SU-DHL-6 (cell line): ENCODE measurements around the gene ERVV-1.

ENCODE experiments used
- H2AFZ ChIP-seq: fragments of 200-600 bp; sonication (generic); 2 replicates; pipeline ENCODE4 v1.6.1; 2014; ENCODE audit warnings: low read depth, mild to moderate bottlenecking, moderate library complexity, mixed read lengths, antibody characterized with exemption, low read length; ENCODE audit not compliant: severe bottlenecking
- H3F3A ChIP-seq: fragments of 200-600 bp; shearing (Covaris generic); 2 replicates; pipeline ENCODE4 v1.6.0; 2016; ENCODE audit warnings: antibody characterized with exemption, mild to moderate bottlenecking; ENCODE audit not compliant: insufficient read depth
- H3K27ac ChIP-seq: fragments of 200-600 bp; sonication (generic); 2 replicates; pipeline ENCODE4 v1.5.1; 2016; ENCODE audit warnings: low read depth, mild to moderate bottlenecking, low read length, moderate library complexity, mixed read lengths
- H3K27me3 ChIP-seq: fragments of 200-600 bp; sonication (generic), shearing (Covaris generic); 2 replicates; pipeline ENCODE4 v1.6.0; 2014; ENCODE audit warnings: mild to moderate bottlenecking, low read length
- H3K36me3 ChIP-seq: fragments of 200-600 bp; sonication (generic); 2 replicates; pipeline ENCODE4 v1.6.1; 2014; ENCODE audit warnings: mild to moderate bottlenecking, low read length, mixed read lengths
- H3K4me2 ChIP-seq: fragments of 300-600, 200-600 bp; shearing (Covaris generic), sonication (generic); 2 replicates; pipeline ENCODE4 v1.6.0; 2014; ENCODE audit warnings: low read length, low read depth, mild to moderate bottlenecking; ENCODE audit not compliant: poor library complexity, severe bottlenecking
- H3K4me3 ChIP-seq: fragments of 200-600 bp; sonication (generic); 2 replicates; pipeline ENCODE4 v1.5.1; 2014; ENCODE audit warnings: antibody characterized with exemption, low read length, mild to moderate bottlenecking, mixed read lengths; ENCODE audit not compliant: insufficient read depth, poor library complexity, severe bottlenecking
- H3K79me2 ChIP-seq: fragments of 200-600 bp; sonication (generic); 2 replicates; pipeline ENCODE4 v1.6.1; 2014; ENCODE audit warnings: mild to moderate bottlenecking, low read length, moderate library complexity; ENCODE audit not compliant: insufficient read depth
- H3K9ac ChIP-seq: fragments of 200-600 bp; sonication (generic); 2 replicates; pipeline ENCODE4 v1.7.0; 2014; ENCODE audit warnings: mild to moderate bottlenecking, low read length
- H3K9me2 ChIP-seq: fragments of 200-600 bp; sonication (generic); replicated peaks from 2 replicates; pipeline ENCODE4 v1.6.1; 2014; ENCODE audit warnings: low read length; ENCODE audit not compliant: insufficient read depth
- H3K9me3 ChIP-seq: fragments of 200-600 bp; sonication (generic); 2 replicates; pipeline ENCODE4 v1.6.1; 2014; ENCODE audit warnings: low read length, mixed read lengths; ENCODE audit not compliant: insufficient read depth
- H4K20me1 ChIP-seq: fragments of 200-600 bp; sonication (generic); 2 replicates; pipeline ENCODE4 v1.6.1; 2014; ENCODE audit warnings: low read depth, mild to moderate bottlenecking, antibody characterized with exemption, low read length, moderate library complexity, mixed read lengths
- EZH2phosphoT487 ChIP-seq: fragments of 200-600 bp; sonication (generic), shearing (Covaris generic); conservative IDR thresholded peaks from 2 replicates; pipeline ENCODE4 v1.6.1; 2018; ENCODE audit warnings: mild to moderate bottlenecking, antibody characterized with exemption, low read length, moderate library complexity, mixed read lengths
- TF ChIP-seq, protein P1 (sequence below): fragments of 200-600 bp; sonication (generic); IDR thresholded peaks from one replicate; pipeline ENCODE4 v1.5.1; 2017; ENCODE audit warnings: antibody characterized with exemption, mild to moderate bottlenecking, low read length, moderate library complexity; ENCODE audit not compliant: insufficient read depth, poor library complexity, severe bottlenecking

ERVV-1 gene

DNA sequence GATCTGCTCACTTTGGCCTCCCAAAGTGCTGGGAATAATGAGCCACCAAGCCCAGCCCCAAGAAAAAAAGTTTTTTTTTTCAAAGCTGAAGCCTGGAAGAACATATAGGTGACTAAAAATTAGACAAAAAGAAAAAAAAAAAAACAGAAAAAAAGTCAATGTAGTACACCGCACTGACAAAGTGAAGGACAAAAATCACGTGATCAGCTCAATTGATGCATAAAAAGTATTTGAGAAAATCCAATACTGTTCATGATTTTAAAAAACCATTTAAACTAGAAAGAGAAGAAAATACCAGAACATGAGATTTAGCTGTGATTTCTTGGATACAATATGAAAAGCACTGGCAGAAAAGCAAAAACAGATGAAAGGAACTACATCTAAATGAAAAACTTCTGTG lies 20.3 kb downstream of the ERVV-1 start:
- Histone ChIP-seq H3K36me3 (no peaks in the 10 kb centered on the region), H3K27me3 (no peaks in the 10 kb centered on the region), H3K9me2 (no peaks in the 10 kb centered on the region), H3K79me2 (no peaks in the 10 kb centered on the region), H3F3A (no peaks in the 10 kb centered on the region), H3K9me3 (no peaks in the 10 kb centered on the region), H2AFZ (no peak overlapping the region), H3K4me2 (no peak overlapping the region), H3K4me3 (no peak overlapping the region), H3K27ac (no peak overlapping the region), H4K20me1 (no peaks in the 10 kb centered on the region), H3K9ac (no peak overlapping the region)
- TF ChIP-seq, protein P1, sequence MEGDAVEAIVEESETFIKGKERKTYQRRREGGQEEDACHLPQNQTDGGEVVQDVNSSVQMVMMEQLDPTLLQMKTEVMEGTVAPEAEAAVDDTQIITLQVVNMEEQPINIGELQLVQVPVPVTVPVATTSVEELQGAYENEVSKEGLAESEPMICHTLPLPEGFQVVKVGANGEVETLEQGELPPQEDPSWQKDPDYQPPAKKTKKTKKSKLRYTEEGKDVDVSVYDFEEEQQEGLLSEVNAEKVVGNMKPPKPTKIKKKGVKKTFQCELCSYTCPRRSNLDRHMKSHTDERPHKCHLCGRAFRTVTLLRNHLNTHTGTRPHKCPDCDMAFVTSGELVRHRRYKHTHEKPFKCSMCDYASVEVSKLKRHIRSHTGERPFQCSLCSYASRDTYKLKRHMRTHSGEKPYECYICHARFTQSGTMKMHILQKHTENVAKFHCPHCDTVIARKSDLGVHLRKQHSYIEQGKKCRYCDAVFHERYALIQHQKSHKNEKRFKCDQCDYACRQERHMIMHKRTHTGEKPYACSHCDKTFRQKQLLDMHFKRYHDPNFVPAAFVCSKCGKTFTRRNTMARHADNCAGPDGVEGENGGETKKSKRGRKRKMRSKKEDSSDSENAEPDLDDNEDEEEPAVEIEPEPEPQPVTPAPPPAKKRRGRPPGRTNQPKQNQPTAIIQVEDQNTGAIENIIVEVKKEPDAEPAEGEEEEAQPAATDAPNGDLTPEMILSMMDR, result no peak
- TF ChIP-seq EZH2phosphoT487, result no peak

DNA sequence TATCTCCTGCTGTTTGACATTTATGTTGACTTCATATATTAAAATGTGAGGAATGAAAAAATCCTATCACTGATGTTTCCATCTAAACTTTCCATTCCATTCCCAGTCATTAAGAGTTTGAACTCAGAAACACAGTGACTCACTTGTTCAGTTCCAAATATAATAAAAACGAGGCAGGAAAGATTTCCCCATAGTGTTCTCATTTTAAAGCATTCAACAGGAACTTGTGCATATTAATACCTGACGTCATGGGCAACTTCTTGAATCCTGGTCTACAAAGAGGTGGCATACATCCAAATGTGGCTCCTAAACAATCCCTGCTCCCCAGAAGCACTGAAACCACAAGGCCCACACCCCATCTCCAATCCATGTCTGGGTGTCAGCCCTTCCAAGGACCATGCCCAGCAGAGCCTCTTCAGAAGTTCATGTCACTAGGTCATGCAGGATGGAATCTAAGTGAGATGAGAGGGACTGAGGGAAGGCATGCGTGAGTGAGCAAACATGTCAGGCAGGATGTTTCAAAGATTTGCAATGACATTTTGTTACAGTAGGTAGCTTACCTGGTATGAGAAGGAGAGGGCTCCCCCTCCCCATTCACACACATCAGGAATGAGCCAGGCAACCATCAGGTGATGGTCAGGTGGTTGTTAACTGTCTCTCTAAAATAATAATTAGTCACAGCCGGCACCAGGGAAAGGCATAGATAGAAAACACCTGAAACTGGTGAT lies 21.4 kb downstream of the ERVV-1 start:
- Histone ChIP-seq H3K79me2 (no peaks in the 10 kb centered on the region), H3K9ac (no peak overlapping the region), H3K9me2 (no peaks in the 10 kb centered on the region), H3F3A (no peaks in the 10 kb centered on the region), H4K20me1 (no peaks in the 10 kb centered on the region), H3K27me3 (no peaks in the 10 kb centered on the region), H2AFZ (no peak overlapping the region), H3K4me2 (no peak overlapping the region), H3K4me3 (no peak overlapping the region), H3K36me3 (no peaks in the 10 kb centered on the region), H3K9me3 (no peaks in the 10 kb centered on the region), H3K27ac (no peak overlapping the region)
- TF ChIP-seq, protein P1, result no peak
- no peak for TF ChIP-seq EZH2phosphoT487

DNA sequence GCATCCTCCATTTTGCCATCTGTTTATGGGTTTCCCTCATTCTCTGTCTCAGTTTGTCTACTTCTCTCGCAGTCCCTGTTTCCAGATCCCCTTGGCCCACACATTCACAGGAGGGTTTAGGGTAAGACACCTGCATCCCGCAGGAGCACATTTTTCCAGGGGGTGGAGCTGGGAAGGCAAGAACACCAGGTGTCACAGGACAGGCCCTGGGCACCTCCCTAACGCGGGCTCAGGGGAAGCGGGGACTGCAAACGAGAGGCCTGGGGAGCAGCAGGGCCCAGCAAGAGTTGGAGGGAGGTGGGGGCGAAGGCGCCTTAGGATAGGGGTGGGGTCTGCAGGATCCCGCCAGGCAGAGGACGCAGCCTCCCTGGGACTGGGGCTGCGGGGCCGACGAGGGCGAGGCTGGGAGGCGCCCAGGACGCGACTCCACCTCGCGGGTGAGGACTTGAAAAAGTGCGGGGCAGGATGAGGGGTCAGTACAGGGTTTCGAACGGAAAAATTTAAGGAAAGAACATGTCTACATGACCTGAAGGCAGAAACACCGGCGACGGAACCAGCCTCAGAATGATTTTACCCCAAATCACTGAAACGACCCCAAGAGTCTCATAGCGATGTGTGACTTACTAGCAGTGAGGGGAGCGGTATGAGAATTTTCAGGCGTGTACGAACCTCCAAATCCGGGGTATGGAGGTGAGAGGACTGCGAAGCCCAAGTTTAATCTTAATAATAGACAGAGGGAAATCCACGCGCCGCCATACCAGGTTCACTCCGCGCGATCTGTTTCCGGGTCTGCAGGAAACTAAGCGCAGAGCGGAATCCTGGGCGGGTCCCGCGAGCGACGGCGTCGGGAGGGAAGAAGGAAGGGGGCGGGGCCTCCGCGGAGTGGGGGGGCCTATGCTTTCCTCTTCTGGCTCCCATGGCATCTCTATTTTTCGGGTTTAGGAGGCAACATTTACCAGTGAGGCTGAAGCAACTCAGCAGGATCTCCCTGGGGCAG lies 23.7 kb downstream of the ERVV-1 start:
- H3K79me2 ChIP-seq, result no peaks in the 10 kb centered on the region
- no peak overlapping the region for H3K27ac ChIP-seq
- TF ChIP-seq, protein P1, result no peak
- no peak for TF ChIP-seq EZH2phosphoT487
- no peaks in the 10 kb centered on the region for H4K20me1 ChIP-seq
- H3K4me3 ChIP-seq, result no peak overlapping the region
- H3K4me2 ChIP-seq, result no peak overlapping the region
- H3K27me3 ChIP-seq, result no peaks in the 10 kb centered on the region
- H3F3A ChIP-seq, result no peaks in the 10 kb centered on the region
- no peak overlapping the region for H2AFZ ChIP-seq
- no peaks in the 10 kb centered on the region for H3K9me2 ChIP-seq
- H3K36me3 ChIP-seq, result no peaks in the 10 kb centered on the region
- H3K9ac ChIP-seq, result no peak overlapping the region
- no peaks in the 10 kb centered on the region for H3K9me3 ChIP-seq
